Panc1 (cell line): ENCODE results near the gene RNF144A. TPM values are rescaled to one million over a fixed set of nuclear protein-coding genes. Genes with fewer than 3 reads are reported as not detected.

ENCODE experiments used
- ATAC-seq: fragments of 200-7000 bp; cut with Tn5 transposase; 2 replicates; pipeline ENCODE4 v1.9.1; 2020; ENCODE audit warnings: mild to moderate bottlenecking, moderate library complexity
- BruUV-seq: library from RNA; stranded (reverse); fragments of 400-500 nt; replicated peaks from 2 replicates; lab custom pipeline; 2021; lab: Mats Ljungman, UMichigan
- CTCF ChIA-PET: fragments of 300-600 bp; sonication (Branson Sonifier 250); formaldehyde crosslinking; loops from one replicate; lab custom pipeline; 2022; ENCODE audit warnings: antibody characterized with exemption; lab: Charles Lee
- POLR2A ChIA-PET: fragments of 300-600 bp; sonication (Branson Sonifier 250); formaldehyde crosslinking; loops from one replicate; lab custom pipeline; 2022; ENCODE audit warnings: antibody characterized with exemption; lab: Charles Lee
- DNase-seq: peaks from one replicate; pipeline ENCODE4 v3.0.0-alpha.2; 2010; ENCODE audit warnings: low read depth, low spot score
- H3K27ac ChIP-seq: 2 replicates; pipeline ENCODE4 v1.5.1; 2011; ENCODE audit warnings: mild to moderate bottlenecking, low read length, inconsistent platforms
- H3K27me3 ChIP-seq: fragments of 200-500 bp; sonication (Bioruptor generic); 2 replicates; pipeline ENCODE4 v1.6.0; 2014; ENCODE audit warnings: low read length, inconsistent platforms; ENCODE audit not compliant: control insufficient read depth, insufficient read depth
- H3K36me3 ChIP-seq: fragments of 200-500 bp; sonication (Bioruptor generic); 2 replicates; pipeline ENCODE4 v1.5.1; 2014; ENCODE audit warnings: inconsistent platforms, mild to moderate bottlenecking, low read length, moderate library complexity; ENCODE audit not compliant: control insufficient read depth, insufficient read depth
- H3K4me1 ChIP-seq: 2 replicates; pipeline ENCODE4 v1.5.1; 2011; ENCODE audit warnings: inconsistent platforms, mild to moderate bottlenecking, low read length, moderate library complexity; ENCODE audit not compliant: control insufficient read depth, insufficient read depth
- H3K4me3 ChIP-seq, 2 experiments: 2 replicates each; pipeline ENCODE4 v1.5.1; 2011 to 2012; ENCODE audit warnings: low read depth in 2 of 2, low read length in 2 of 2, mild to moderate bottlenecking in 2 of 2, inconsistent platforms in 1 of 2, moderate library complexity in 1 of 2
- H3K9me3 ChIP-seq: fragments of 200-500 bp; sonication (Bioruptor generic); 2 replicates; pipeline ENCODE4 v1.5.1; 2014; ENCODE audit warnings: low read depth, mild to moderate bottlenecking, inconsistent platforms, low read length, moderate library complexity; ENCODE audit not compliant: control insufficient read depth, insufficient read depth
- POLR2AphosphoS5 ChIP-seq: IDR thresholded peaks from 2 replicates; pipeline ENCODE4 v1.6.1; 2012; ENCODE audit warnings: mild to moderate bottlenecking, low read depth, low read length, moderate library complexity
- SIN3A ChIP-seq: IDR thresholded peaks from 2 replicates; pipeline ENCODE4 v1.6.1; 2012; ENCODE audit warnings: low read depth, mild to moderate bottlenecking, low read length, moderate library complexity, borderline replicate concordance; ENCODE audit not compliant: insufficient read depth
- TCF7L2 ChIP-seq: IDR thresholded peaks from 2 replicates; pipeline ENCODE4 v1.6.1; 2011; ENCODE audit warnings: mild to moderate bottlenecking, low read depth, low read length, inconsistent platforms
- in situ Hi-C: cut with HindIII; loops from 2 replicates; pipeline ENCODE4 v1.10.0; 2016; ENCODE audit warnings: low sequenced_read_pairs, low pct_unique_long_range_greater_than_20kb
- intact Hi-C: fragments of 100-400 bp; cut with micrococcal nuclease; formaldehyde crosslinking; loops from one replicate; pipeline ENCODE4 v1.10.0; 2022; ENCODE audit not compliant: unreplicated experiment
- total RNA-seq: library from RNA; stranded (reverse); gene quantifications from one replicate; pipeline ENCODE4 v1.2.1, GENCODE V29; 2021; ENCODE audit not compliant: unreplicated experiment
- TF ChIP-seq, protein P1 (sequence below), 2 experiments: IDR thresholded peaks; 2 replicates each; pipeline ENCODE4 v1.6.1; 2011 to 2012; ENCODE audit warnings: low read depth in 2 of 2, control low read depth in 1 of 2, low read length in 1 of 2, mild to moderate bottlenecking in 1 of 2, moderate library complexity in 1 of 2; ENCODE audit not compliant: insufficient read depth in 1 of 2
- TF ChIP-seq, protein P2 (sequence below): fragments of 450-650 bp; IDR thresholded peaks from 2 replicates; pipeline ENCODE4 v1.5.1; 2017; ENCODE audit warnings: mild to moderate bottlenecking

The RNF144A gene
- total RNA-seq, 1 experiment from 2014 or later: 5.4 TPM

DNA sequence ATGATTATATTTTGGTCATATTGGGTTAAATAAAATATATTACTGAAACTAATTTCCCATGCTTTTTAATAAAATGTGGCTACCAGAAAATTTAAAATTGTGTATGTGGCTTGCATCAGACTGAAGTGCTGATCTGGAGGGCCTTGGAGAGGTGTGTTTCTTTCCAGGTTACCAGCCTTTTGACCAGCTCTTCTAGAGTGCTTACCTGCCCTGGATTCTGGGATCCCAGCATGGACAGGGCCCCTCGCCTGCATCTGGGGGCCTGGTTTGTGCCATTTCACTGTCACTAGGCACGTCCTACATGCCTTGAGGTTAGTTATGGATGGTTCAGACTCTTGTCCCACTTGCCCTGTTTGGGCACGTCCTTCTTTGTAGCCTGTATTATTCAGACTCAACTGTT lies 10.5 kb downstream of the RNF144A start:
- ATAC-seq (no peak), DNase-seq (no peak)
- Histone ChIP-seq H3K4me3 (no peak overlapping the region), H3K9me3 (no peaks in the 10 kb centered on the region), H3K27me3 (no peaks in the 10 kb centered on the region), H3K27ac (no peak overlapping the region), H3K36me3 (no peaks in the 10 kb centered on the region), H3K4me1 (no peaks in the 10 kb centered on the region)
- POLR2A ChIA-PET: no interaction called here
- in situ Hi-C loops: no loop called here
- no TSS peak for BruUV-seq
- intact Hi-C loops: no loop called here
- CTCF ChIA-PET: interaction anchor here (0.5 kb wide), 1 partner anchor 9 kb away, joined by 10 read pairs; no protein-coding TSS in a partner anchor
- TF ChIP-seq, protein P1, sequence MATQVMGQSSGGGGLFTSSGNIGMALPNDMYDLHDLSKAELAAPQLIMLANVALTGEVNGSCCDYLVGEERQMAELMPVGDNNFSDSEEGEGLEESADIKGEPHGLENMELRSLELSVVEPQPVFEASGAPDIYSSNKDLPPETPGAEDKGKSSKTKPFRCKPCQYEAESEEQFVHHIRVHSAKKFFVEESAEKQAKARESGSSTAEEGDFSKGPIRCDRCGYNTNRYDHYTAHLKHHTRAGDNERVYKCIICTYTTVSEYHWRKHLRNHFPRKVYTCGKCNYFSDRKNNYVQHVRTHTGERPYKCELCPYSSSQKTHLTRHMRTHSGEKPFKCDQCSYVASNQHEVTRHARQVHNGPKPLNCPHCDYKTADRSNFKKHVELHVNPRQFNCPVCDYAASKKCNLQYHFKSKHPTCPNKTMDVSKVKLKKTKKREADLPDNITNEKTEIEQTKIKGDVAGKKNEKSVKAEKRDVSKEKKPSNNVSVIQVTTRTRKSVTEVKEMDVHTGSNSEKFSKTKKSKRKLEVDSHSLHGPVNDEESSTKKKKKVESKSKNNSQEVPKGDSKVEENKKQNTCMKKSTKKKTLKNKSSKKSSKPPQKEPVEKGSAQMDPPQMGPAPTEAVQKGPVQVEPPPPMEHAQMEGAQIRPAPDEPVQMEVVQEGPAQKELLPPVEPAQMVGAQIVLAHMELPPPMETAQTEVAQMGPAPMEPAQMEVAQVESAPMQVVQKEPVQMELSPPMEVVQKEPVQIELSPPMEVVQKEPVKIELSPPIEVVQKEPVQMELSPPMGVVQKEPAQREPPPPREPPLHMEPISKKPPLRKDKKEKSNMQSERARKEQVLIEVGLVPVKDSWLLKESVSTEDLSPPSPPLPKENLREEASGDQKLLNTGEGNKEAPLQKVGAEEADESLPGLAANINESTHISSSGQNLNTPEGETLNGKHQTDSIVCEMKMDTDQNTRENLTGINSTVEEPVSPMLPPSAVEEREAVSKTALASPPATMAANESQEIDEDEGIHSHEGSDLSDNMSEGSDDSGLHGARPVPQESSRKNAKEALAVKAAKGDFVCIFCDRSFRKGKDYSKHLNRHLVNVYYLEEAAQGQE (IDR thresholded peaks at IDR 0.05; ENCODE audit: insufficient read depth in 1 of 2, low read depth in 2 of 2, low read length in 1 of 2): no peak
- TF ChIP-seq POLR2AphosphoS5 (no peak), SIN3A (no peak), TCF7L2 (no peak)
- TF ChIP-seq, protein P2, sequence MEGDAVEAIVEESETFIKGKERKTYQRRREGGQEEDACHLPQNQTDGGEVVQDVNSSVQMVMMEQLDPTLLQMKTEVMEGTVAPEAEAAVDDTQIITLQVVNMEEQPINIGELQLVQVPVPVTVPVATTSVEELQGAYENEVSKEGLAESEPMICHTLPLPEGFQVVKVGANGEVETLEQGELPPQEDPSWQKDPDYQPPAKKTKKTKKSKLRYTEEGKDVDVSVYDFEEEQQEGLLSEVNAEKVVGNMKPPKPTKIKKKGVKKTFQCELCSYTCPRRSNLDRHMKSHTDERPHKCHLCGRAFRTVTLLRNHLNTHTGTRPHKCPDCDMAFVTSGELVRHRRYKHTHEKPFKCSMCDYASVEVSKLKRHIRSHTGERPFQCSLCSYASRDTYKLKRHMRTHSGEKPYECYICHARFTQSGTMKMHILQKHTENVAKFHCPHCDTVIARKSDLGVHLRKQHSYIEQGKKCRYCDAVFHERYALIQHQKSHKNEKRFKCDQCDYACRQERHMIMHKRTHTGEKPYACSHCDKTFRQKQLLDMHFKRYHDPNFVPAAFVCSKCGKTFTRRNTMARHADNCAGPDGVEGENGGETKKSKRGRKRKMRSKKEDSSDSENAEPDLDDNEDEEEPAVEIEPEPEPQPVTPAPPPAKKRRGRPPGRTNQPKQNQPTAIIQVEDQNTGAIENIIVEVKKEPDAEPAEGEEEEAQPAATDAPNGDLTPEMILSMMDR: no peak

GRCh38 chr2:6928452-6928851 lies 11.2 kb downstream of the RNF144A start:
- in situ Hi-C loops (no loop called here), intact Hi-C loops (no loop called here)
- ChIA-PET POLR2A (no interaction called here), CTCF (no interaction called here)
- DNase-seq (no peak), ATAC-seq (no peak)
- no peaks in the 10 kb centered on the region for H3K27me3 ChIP-seq
- TF ChIP-seq, protein P2: no peak
- TF ChIP-seq, protein P1 (IDR thresholded peaks at IDR 0.05; ENCODE audit: insufficient read depth in 1 of 2, low read depth in 2 of 2, low read length in 1 of 2): no peak
- TF ChIP-seq POLR2AphosphoS5 (no peak), TCF7L2 (no peak), SIN3A (no peak)
- H3K4me1 ChIP-seq: no peaks in the 10 kb centered on the region
- no peaks in the 10 kb centered on the region for H3K36me3 ChIP-seq
- H3K9me3 ChIP-seq: no peaks in the 10 kb centered on the region
- no TSS peak for BruUV-seq
- no peak overlapping the region for H3K4me3 ChIP-seq
- no peak overlapping the region for H3K27ac ChIP-seq
